Memory B cell (primary cell): ENCODE data around the gene MID1IP1.

Source experiments
- ATAC-seq: fragments of 150-1000 bp; cut with Tn5 transposase; 2 replicates; pipeline ENCODE4 v1.10.0; 2021; ENCODE audit warnings: low read depth, mild to moderate bottlenecking, moderate library complexity
- DNase-seq, 2 donors: peaks; one replicate each; pipeline ENCODE4 v3.0.0; 2022; ENCODE audit warnings: low spot score in 2 of 2
- H3K27ac Mint-ChIP-seq: one replicate; pipeline ENCODE4 v1.8.0; 2022; ENCODE audit warnings: mild to moderate bottlenecking, moderate library complexity, mixed read lengths
- H3K27me3 Mint-ChIP-seq: one replicate; pipeline ENCODE4 v1.8.0; 2022; ENCODE audit warnings: mixed read lengths
- H3K36me3 Mint-ChIP-seq: one replicate; pipeline ENCODE4 v1.8.0; 2022; ENCODE audit warnings: mild to moderate bottlenecking, mixed read lengths
- H3K4me1 Mint-ChIP-seq: one replicate; pipeline ENCODE4 v1.8.0; 2022; ENCODE audit warnings: mixed read lengths
- H3K4me3 Mint-ChIP-seq: one replicate; pipeline ENCODE4 v1.8.0; 2022; ENCODE audit warnings: mild to moderate bottlenecking, moderate library complexity, mixed read lengths
- H3K9me3 Mint-ChIP-seq: one replicate; pipeline ENCODE4 v1.8.0; 2022; ENCODE audit warnings: mixed read lengths

Gene MID1IP1, protein sequence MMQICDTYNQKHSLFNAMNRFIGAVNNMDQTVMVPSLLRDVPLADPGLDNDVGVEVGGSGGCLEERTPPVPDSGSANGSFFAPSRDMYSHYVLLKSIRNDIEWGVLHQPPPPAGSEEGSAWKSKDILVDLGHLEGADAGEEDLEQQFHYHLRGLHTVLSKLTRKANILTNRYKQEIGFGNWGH

GRCh38 chrX:38800981-38801845, at the start of gene MID1IP1:
Gene MID1IP1 (plus strand): TSS chrX:38801459. CDS start chrX:38804947, 3,488 bp downstream.
- H3K4me3 Mint-ChIP-seq: peak within 1 kb of the TSS; percentile 69
- no peaks in the 10 kb centered on the region for H3K36me3 Mint-ChIP-seq
- H3K27ac Mint-ChIP-seq: peak within 1 kb of the TSS; percentile 45
- ATAC-seq: peak; percentile 38
- peaks cover 3% of the 10 kb centered on the region for H3K27me3 Mint-ChIP-seq
- no peak for DNase-seq
- H3K4me1 Mint-ChIP-seq: peaks cover 8% of the 10 kb centered on the region
- no peaks in the 10 kb centered on the region for H3K9me3 Mint-ChIP-seq

- Mint-ChIP-seq H3K4me3 (no peak overlapping the region), H3K4me1 (no peaks in the 10 kb centered on the region), H3K27me3 (peaks cover 2% of the 10 kb centered on the region), H3K9me3 (no peaks in the 10 kb centered on the region), H3K27ac (no peak overlapping the region), H3K36me3 (no peaks in the 10 kb centered on the region)
- ATAC-seq (no peak), DNase-seq (peak in 1 of 2 donors; percentile 21)
Measured at GRCh38 chrX:38754102-38754790, 47.0 kb upstream of the MID1IP1 start.

DNA sequence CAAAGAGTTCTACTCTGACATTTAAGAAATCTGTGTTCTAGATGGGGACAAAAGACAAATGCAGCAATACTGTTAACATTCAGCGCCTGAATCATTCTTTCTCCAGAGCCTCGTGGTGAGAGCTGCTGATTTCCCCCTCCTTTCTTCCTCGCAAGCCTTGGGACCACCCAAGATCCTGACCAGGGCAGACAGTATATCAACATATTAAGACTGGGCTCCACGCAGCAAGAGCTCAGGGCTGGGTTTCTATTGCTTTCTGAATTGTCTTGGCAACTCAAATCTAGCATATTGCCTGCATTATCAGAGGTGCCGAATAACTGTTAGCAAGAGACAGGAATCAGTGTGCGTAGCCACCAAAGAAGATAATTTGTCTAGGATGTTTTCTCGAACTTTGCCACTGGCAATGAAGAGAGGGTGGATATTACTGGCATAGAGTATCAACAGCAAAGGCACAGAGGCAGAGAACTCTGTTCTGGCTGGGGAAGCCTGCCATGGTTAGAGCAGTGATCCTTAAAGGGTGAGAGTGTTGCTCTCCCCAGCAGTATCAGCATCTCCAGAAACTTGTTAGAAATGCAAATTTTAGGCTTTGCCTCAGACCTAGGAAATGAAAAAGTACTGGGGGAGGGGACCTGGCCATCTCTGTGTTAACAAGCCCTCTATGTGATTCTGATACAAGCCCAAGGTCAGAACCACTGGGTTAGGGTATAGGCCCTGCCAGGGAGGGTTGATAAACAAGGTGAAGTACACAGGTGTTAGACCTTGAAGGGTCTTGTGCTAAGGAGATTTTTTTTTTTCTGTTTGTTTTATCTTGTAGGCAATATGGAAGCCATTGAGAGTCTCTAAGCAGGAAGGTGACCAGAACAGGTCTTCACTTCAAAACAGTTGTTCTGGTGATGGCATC, 46.2 kb upstream of the MID1IP1 start:
- Mint-ChIP-seq H3K4me1 (no peaks in the 10 kb centered on the region), H3K27me3 (peaks cover 6% of the 10 kb centered on the region), H3K4me3 (no peak overlapping the region), H3K27ac (no peak overlapping the region), H3K36me3 (no peaks in the 10 kb centered on the region), H3K9me3 (no peaks in the 10 kb centered on the region)
- DNase-seq (no peak), ATAC-seq (no peak)

DNA sequence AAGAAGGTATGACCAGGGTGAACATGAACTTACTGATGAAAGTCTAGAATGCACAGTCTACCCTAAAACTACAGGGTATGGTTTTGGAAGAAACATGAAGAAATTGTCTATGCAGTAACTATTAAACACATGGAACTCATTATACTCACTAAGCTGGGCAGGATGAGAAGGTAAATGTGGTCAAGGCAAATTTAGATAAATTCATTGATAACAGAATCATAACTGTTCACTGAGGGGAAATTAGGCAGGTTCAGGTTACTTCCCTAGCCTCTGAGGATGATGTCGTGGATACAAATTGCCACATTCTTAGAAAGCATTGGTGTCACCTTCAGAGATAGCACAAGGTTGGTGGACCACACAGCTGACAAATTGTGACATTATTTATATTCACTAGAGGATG, 40.4 kb upstream of the MID1IP1 start:
- Mint-ChIP-seq H3K27ac (no peak overlapping the region), H3K4me1 (no peaks in the 10 kb centered on the region), H3K9me3 (no peaks in the 10 kb centered on the region), H3K4me3 (no peak overlapping the region), H3K36me3 (no peaks in the 10 kb centered on the region), H3K27me3 (peaks cover 7% of the 10 kb centered on the region)
- DNase-seq (no peak), ATAC-seq (no peak)

DNA sequence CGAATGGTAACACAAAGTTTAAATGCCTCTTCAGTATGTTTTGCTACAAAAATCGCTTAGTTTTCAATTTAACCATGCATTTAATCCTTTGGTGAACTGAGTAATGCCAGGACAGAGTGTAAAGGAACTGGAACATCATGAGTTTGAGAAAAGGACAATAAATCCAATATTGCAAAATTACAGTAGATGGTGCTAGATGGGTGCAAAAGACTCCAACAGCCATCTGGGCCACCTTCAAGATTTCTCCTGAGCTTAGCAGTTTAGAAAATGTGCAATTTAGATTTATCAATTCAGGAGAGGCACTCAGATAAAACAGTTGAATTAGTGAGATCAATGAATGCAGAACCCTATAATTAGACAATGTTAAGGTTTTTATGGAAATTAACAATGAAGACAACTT, 33.2 kb upstream of the MID1IP1 start:
- ATAC-seq: no peak
- no peak overlapping the region for H3K27ac Mint-ChIP-seq
- H3K4me3 Mint-ChIP-seq: no peak overlapping the region
- no peaks in the 10 kb centered on the region for H3K4me1 Mint-ChIP-seq
- H3K36me3 Mint-ChIP-seq: no peaks in the 10 kb centered on the region
- peak in 1 of 2 donors; percentile 0 for DNase-seq
- H3K9me3 Mint-ChIP-seq: no peaks in the 10 kb centered on the region
- H3K27me3 Mint-ChIP-seq: peaks cover 2% of the 10 kb centered on the region

DNA sequence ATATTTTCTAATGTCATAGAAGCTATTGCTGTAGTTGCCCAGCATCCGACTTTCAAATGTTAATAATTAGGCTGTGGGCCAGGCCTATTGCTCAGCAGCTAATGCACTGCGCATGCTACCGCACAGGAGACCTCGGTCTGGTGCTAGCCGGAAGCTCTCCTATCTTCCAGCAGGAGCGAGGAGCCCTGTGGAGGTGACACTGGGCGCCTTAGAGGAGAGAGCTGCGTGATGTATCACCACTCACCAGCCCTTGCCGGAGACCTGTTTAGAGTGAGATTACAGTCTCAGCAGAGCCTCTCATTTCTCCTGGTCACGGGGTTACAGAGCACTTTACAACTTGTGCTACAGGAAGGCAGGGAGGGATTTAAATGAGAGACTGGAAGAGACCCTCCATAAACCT, 31.1 kb upstream of the MID1IP1 start:
- Mint-ChIP-seq H3K27me3 (peaks cover 2% of the 10 kb centered on the region), H3K9me3 (no peaks in the 10 kb centered on the region), H3K36me3 (no peaks in the 10 kb centered on the region), H3K4me3 (no peak overlapping the region), H3K4me1 (no peaks in the 10 kb centered on the region), H3K27ac (no peak overlapping the region)
- no peak for ATAC-seq
- DNase-seq: no peak

DNA sequence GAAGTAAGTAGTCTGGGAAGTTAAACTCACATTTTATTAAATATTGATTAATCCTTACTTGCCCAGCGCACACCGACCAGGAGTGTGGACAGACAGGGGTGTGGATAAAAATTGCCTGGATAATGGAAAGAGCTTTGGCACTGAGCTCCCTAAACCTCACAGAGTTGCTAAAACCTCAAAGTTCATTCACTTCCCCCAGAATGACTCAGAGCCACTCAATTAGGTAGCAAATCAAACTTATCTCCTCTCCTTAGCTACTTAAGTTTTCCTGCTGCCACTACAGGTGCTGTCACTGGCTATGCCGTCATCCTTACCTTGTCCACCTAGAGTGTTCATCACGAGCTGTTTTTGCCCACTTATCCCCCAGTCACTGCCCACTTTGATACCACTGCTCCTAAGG, 27.0 kb upstream of the MID1IP1 start:
- Mint-ChIP-seq H3K27ac (no peak overlapping the region), H3K4me1 (no peaks in the 10 kb centered on the region), H3K4me3 (no peak overlapping the region), H3K27me3 (no peaks in the 10 kb centered on the region), H3K9me3 (no peaks in the 10 kb centered on the region), H3K36me3 (no peaks in the 10 kb centered on the region)
- DNase-seq (no peak), ATAC-seq (no peak)

DNA sequence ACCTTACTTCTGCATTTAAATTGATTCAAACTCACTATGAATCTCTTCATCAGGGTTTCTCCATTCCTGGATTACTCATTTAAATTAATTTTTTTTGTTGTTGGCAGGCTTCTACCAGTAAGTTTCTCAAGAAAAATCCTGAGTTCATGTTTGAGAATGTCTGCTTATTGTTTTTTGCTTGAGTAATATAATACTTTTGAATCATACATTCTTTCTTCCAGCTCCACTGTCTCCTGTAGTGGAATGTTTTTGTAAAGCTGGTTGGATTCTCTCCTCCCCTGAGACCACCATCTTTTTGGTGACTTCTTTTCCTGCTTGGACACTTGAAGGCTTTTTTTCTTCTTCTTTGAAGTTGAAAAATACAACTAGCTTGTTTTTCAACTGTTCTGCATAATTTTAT, 4.3 kb upstream of the MID1IP1 start:
- Mint-ChIP-seq H3K27ac (no peak overlapping the region), H3K27me3 (peaks cover 1% of the 10 kb centered on the region), H3K9me3 (no peaks in the 10 kb centered on the region), H3K4me3 (no peak overlapping the region), H3K4me1 (peaks cover 3% of the 10 kb centered on the region), H3K36me3 (no peaks in the 10 kb centered on the region)
- ATAC-seq (no peak), DNase-seq (no peak)

DNA sequence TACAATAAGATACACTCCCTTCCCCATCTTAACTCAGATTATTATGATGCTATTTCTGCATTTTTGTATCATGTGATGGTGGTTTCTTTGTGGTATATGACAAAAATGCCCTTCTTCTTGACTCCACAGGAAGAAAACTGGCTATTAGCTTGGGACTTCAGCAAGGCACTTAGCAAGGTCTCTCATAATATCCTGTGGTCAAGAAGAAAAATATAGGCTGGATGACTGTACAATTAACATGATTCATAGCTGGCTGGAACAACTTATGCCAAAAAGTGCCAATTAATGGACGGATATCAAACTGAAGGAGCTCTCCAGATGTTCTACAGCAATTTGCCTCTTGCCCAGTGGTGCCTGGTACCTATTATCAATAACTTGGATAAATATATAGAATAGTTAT, 2.3 kb upstream of the MID1IP1 start:
- Mint-ChIP-seq H3K4me1 (peaks cover 6% of the 10 kb centered on the region), H3K27me3 (peaks cover 3% of the 10 kb centered on the region), H3K9me3 (no peaks in the 10 kb centered on the region), H3K4me3 (no peak overlapping the region), H3K27ac (no peak overlapping the region), H3K36me3 (no peaks in the 10 kb centered on the region)
- DNase-seq: no peak
- no peak for ATAC-seq

GRCh38 chrX:38799995-38800580, 1.2 kb upstream of the MID1IP1 start:
- DNase-seq (no peak), ATAC-seq (no peak)
- Mint-ChIP-seq H3K9me3 (no peaks in the 10 kb centered on the region), H3K27me3 (peaks cover 3% of the 10 kb centered on the region), H3K36me3 (no peaks in the 10 kb centered on the region), H3K4me3 (no peak overlapping the region), H3K27ac (no peak overlapping the region), H3K4me1 (peaks cover 8% of the 10 kb centered on the region)

DNA sequence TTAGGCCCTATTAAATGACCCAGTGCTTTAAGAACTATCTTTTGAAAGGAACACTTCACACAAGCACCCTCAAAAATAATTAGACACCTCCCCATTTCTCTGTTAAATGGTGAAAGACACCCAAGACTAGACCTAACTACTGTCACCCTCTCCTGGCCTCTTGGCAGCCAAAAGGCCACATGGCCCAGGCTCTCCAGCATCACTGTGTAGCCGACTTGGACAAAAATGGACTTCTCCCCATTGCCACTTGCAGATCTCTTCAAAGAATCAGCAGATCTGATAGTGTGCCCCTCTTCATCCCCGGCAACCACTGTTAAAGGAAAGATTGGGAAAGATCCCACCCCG, 2.0 kb downstream of the MID1IP1 start:
- ATAC-seq: no peak

GRCh38 chrX:38803588-38804431, 2.6 kb downstream of the MID1IP1 start:
- DNase-seq (peak in 1 of 2 donors; percentile 25), ATAC-seq (peak; percentile 53)
- Mint-ChIP-seq H3K9me3 (no peaks in the 10 kb centered on the region), H3K27me3 (peaks cover 2% of the 10 kb centered on the region), H3K27ac (peak overlapping the region; percentile 75), H3K4me3 (peak overlapping the region; percentile 91), H3K36me3 (no peaks in the 10 kb centered on the region), H3K4me1 (peaks cover 10% of the 10 kb centered on the region)

More for the DNA sequence above, 2.0 kb downstream of the MID1IP1 start:
- Mint-ChIP-seq H3K27ac (no peak overlapping the region), H3K9me3 (no peaks in the 10 kb centered on the region), H3K27me3 (peaks cover 2% of the 10 kb centered on the region), H3K4me1 (peaks cover 8% of the 10 kb centered on the region), H3K36me3 (no peaks in the 10 kb centered on the region), H3K4me3 (peak overlapping the region; percentile 91)
- DNase-seq: no peak

DNA sequence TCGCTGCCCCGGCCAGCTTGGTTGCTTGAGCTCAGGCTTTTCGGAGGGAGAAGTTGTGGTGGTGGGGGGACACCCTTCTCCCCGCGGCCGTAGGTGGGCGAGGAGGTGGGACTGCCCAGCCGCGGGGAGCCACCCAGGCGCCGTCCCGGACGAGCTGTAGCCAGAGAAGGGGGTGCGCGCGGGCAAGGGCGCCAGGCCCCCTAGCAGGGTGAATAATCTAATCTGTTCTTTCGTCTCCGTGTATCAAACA, 3.1 kb downstream of the MID1IP1 start:
- Mint-ChIP-seq H3K27ac (peak overlapping the region; percentile 75), H3K36me3 (no peaks in the 10 kb centered on the region), H3K4me1 (peaks cover 10% of the 10 kb centered on the region), H3K4me3 (peak overlapping the region; percentile 91), H3K9me3 (no peaks in the 10 kb centered on the region), H3K27me3 (peaks cover 2% of the 10 kb centered on the region)
- ATAC-seq (peak; percentile 14), DNase-seq (no peak)
